G401.6 (cell line): ENCODE data around the gene DPPA4.

ENCODE experiments used
- FAIRE-seq: peaks from 2 replicates; lab custom pipeline; 2012; peaks lifted over from hg19 to GRCh38; lab: Jason Lieb, UNC

DPPA4 gene

GRCh38 chr3:109338322-109338721, 976 bp upstream of the DPPA4 start:
- no peak for FAIRE-seq

- no peak for FAIRE-seq
These were observed 970 bp downstream of the DPPA4 start for GRCh38 chr3:109336291-109336861.

GRCh38 chr3:109334572-109334971, 2.8 kb downstream of the DPPA4 start:
- FAIRE-seq: no peak

GRCh38 chr3:109331692-109332091, 5.7 kb downstream of the DPPA4 start:
- no peak for FAIRE-seq

- no peak for FAIRE-seq
These were observed 6.9 kb downstream of the DPPA4 start for GRCh38 chr3:109330405-109330804.

GRCh38 chr3:109328202-109328601, 9.1 kb downstream of the DPPA4 start:
- no peak for FAIRE-seq

GRCh38 chr3:109325657-109326056, 11.7 kb downstream of the DPPA4 start:
- no peak for FAIRE-seq

- no peak for FAIRE-seq
These were observed 12.2 kb downstream of the DPPA4 start for GRCh38 chr3:109325109-109325508.

- no peak for FAIRE-seq
These were observed 21.1 kb downstream of the DPPA4 start, which contains the start of gene DPPA2 for GRCh38 chr3:109316162-109316730. Gene DPPA2 (minus strand): TSS chr3:109316517. CDS start chr3:109314542, 1,975 bp downstream.

GRCh38 chr3:109313061-109313460, 24.3 kb downstream of the DPPA4 start:
- FAIRE-seq: no peak

GRCh38 chr3:109297496-109297895, 39.9 kb downstream of the DPPA4 start:
- FAIRE-seq: no peak

- FAIRE-seq: no peak
These were observed 53.3 kb downstream of the DPPA4 start for GRCh38 chr3:109284071-109284470.

- FAIRE-seq: no peak
These were observed 58.8 kb downstream of the DPPA4 start for GRCh38 chr3:109278546-109278945.

GRCh38 chr3:109278141-109278540, 59.2 kb downstream of the DPPA4 start:
- no peak for FAIRE-seq
